Renal cortex interstitium (tissue), 11 donors: ENCODE measurements around the gene CDK5RAP2. TPM values are rescaled to one million over a fixed set of nuclear protein-coding genes. Genes with fewer than 3 reads are reported as not detected.
"Not testable (repeated sequence)": the region's sequence is repeated elsewhere in the genome, so short reads cannot be mapped to it uniquely, and the experiment has no call there.

ENCODE experiments used
- DNase-seq, 11 donors: peaks; one replicate each; pipeline ENCODE4 v3.0.0-alpha.2; 2013; ENCODE audit warnings: low read depth in 9 of 11, low spot score in 4 of 11; ENCODE audit errors: extremely low read depth in 1 of 11
- polyA plus RNA-seq, 3 donors: library from polyadenylated mRNA; unstranded; fragments of 120-200 nt; gene quantifications; one replicate each; pipeline ENCODE4 v1.2.1, GENCODE V29; 2013; ENCODE audit not compliant: insufficient read length in 3 of 3

The CDK5RAP2 gene
- polyA plus RNA-seq, 3 donors = 57.9 to 66.9 (median 61.8) TPM

GRCh38 chr9:120486835-120487234, 93.1 kb downstream of the CDK5RAP2 start:
- DNase-seq = no peak

- DNase-seq = no peak
These were observed 93.6 kb downstream of the CDK5RAP2 start for GRCh38 chr9:120486347-120486746.

- no peak for DNase-seq
These were observed 94.2 kb downstream of the CDK5RAP2 start for GRCh38 chr9:120485788-120486187.

- no peak for DNase-seq
These were observed 95.8 kb downstream of the CDK5RAP2 start for GRCh38 chr9:120484162-120484561.

GRCh38 chr9:120482424-120483186, 97.4 kb downstream of the CDK5RAP2 start:
- no peak for DNase-seq

- no peak for DNase-seq
These were observed 98.1 kb downstream of the CDK5RAP2 start for GRCh38 chr9:120481846-120482245.

GRCh38 chr9:120481248-120481647, 98.7 kb downstream of the CDK5RAP2 start:
- DNase-seq = no peak

GRCh38 chr9:120480707-120481106, 99.3 kb downstream of the CDK5RAP2 start:
- DNase-seq = no peak

- no peak for DNase-seq
These were observed 101.8 kb downstream of the CDK5RAP2 start for GRCh38 chr9:120478208-120478607.

GRCh38 chr9:120477534-120478001, 102.4 kb downstream of the CDK5RAP2 start:
- peak in 4 of 11 donors; percentile 7 to 16 (median 12) for DNase-seq

GRCh38 chr9:120475341-120475740, 104.6 kb downstream of the CDK5RAP2 start:
- DNase-seq = no peak

- no peak for DNase-seq
These were observed 105.2 kb downstream of the CDK5RAP2 start for GRCh38 chr9:120474591-120475243.

GRCh38 chr9:120473608-120474007, 106.4 kb downstream of the CDK5RAP2 start:
- no peak for DNase-seq

- no peak for DNase-seq
These were observed 114.1 kb downstream of the CDK5RAP2 start for GRCh38 chr9:120465685-120466407.

- DNase-seq = no peak
These were observed 115.0 kb downstream of the CDK5RAP2 start for GRCh38 chr9:120464887-120465421.

GRCh38 chr9:120464176-120464886, 115.6 kb downstream of the CDK5RAP2 start:
- no peak for DNase-seq

- no peak for DNase-seq
These were observed 116.2 kb downstream of the CDK5RAP2 start for GRCh38 chr9:120463765-120464164.

GRCh38 chr9:120461677-120462076, 118.3 kb downstream of the CDK5RAP2 start:
- not testable (repeated sequence) for DNase-seq

- no peak for DNase-seq
These were observed 123.7 kb downstream of the CDK5RAP2 start for GRCh38 chr9:120456218-120456617.
